NCI-H524 (cell line): ENCODE measurements around the gene ENPP7.

Source experiments
- DNase-seq, 2 experiments: peaks; one replicate each; lab custom pipeline; 2025; lab: John Stamatoyannopoulos, UW

ENPP7 gene

DNA sequence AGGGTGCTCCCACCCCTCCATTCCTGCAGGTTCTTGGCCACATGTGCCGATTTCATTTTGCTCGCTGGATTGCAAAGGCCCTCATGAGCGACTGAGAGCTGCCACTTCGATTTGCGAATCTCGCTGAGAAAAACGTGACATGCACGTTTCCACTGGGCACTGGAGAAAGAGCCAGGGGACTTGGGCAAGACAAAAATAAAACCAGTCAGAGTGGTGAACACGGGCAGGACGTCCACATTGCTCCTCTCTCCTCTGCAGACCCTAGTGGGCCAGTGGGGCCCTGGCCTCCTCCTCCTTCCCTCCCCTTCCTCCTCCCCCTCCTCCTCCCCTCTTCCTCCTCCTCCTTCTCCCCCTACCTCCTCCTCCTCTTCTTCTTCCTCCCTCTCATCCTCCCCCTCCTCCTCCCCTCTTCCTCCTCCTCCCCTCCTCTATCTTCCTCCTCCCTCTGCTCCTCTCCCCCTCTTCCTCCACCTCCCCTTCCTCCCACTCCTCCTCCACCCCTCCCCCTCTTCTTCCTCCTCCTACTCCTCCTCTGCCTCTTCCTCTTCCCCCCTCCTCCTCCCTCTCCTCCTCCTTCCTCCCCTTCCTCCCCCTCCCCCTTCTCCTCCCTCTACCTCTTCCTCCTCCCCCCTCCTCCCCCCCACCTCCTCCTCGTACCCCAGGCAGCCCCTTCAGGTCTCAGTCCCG, 28.1 kb upstream of the ENPP7 start:
- peak in 1 of 2 experiments; percentile 54 for DNase-seq

- DNase-seq: no peak
These were observed 26.1 kb upstream of the ENPP7 start for GRCh38 chr17:79704691-79705090.

DNA sequence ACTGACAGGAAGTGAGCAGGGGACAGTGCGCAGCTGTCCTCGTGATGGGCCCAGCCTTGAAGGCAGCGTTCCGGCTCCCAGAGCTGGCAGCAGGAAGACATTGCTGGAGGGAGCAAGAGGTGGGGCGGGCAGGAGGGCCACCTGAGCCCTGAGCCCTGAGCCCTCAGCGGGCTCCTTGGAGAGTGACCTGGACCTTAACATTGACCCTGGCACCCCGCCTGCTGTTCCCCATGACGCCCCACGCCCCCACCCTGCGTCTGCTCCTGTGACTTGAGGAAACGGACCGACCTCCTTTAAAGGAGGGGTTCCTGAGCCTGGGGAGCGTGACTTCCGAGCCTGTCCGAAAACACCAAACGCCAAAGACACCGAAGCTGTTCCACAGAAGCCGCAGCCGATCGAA, 25.1 kb upstream of the ENPP7 start:
- DNase-seq: no peak

DNA sequence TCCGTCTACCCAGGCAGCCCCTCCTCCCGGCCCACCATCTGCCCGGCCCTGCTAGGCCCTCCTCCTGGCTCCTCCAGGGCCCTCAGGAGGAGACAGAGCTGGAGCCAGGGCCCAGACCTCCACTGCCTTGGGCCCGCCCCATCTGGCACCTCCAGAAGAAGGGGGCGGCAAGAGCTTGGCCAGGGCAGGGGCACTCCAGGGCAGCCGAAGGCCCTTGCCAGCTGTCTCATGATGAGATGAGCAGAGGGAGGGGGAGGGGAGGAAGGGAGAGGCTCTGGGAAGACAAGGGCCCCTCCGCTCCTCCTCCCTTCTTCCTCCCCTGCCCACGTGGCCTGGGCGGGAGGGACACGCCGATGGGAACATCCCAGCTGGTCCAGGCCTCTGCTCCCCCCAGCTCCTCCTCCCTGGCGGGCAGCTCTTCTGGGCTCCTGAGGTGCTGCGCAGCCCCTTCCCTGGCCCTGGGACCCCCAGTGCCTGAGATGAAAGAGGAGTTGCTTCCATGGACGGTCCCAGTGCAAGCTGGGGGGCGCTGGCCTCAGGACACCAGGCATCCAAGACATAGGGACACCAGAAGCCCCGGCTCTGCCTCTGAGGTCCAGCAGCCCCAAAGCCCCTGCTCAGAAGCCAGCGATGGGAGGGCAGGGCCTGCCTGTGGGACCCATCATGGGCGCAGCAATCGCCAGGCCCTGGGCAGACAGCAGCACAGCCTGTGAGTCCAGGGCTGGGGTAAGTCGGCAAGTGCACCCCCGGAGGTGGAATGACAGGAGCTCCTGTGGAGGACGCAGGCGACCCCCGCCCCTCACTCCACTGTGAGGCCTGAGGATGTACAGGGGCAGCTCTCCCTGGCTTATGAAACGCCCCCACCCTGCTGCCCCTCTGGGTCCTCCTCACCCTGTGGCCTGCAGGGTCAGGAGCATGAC, 23.6 kb upstream of the ENPP7 start:
- DNase-seq: peak; percentile 100

DNA sequence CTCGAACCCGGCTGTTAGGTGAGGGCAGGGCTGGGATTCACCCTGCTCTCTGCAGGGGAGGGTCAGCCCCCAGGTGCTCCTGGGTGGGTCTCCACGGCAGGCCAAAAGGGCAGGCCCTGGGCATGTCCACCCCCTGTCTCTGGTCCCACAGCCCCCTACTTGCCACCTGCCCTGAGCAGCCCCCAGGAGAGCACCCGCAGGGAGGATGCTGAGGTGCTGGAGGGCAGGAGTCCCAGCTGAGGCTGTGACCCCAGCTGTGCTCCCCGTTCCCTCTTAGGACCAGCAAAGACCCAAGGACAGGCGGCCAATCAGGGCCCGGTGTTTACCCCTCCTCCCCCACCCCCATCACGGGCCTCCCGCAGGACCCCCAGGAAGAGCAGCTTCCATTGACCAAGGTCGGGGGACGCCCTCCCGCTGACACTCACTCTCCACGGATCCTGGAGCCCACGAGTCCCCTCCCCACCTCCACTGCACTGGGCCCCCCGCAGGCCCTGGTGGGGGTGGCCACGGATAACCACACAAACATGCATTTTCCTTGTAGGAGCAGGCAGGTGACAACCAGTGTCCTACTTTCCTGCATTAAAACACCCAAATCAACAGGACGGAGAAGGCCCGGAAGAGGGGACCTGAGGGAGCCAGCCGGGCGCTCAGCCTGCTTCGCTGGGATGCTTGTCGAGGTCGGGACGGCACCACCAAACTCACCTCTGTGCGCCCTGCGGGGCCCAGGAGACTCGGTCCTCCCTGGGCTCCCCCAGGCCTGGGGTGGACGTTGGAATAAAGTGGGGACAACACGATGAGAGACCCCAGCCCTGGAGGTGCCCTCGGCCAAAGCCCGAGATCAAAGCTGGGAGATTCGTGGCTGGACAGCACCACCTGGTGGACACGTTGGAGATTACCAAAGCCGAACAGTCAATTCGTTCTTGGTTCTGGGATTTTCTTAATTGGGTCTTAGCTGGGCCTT, 22.5 kb upstream of the ENPP7 start:
- DNase-seq: peak; percentile 60 to 87

DNA sequence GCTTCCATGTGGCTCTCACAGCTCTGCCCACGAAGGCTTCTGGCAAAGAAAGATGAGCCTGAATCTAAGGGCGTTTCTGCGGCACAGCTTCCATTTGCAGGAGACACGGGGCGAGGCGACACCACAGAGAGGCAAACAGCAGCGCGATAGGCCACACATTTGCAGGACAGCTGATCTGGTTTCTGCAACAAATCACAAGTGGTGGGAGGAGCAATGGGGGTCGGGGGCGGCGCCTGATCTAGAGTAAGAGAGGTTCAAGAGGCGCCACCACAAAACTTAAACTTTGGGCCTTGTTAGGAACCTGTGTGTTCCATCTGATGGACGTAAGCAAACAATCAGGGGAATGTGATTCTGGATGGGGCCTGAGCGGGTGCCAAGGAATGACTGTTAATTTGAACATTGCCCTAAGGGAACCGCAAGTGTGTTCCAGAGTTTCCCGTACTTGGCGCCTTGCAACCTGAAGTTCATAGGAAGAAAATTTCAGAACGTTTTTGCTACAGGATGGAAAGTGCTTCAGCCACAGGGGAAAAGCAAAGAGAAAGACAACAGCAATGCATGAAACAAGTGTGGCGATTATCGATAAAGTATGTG, 18.9 kb upstream of the ENPP7 start:
- DNase-seq: no peak

- no peak for DNase-seq
These were observed 17.4 kb upstream of the ENPP7 start for GRCh38 chr17:79713391-79713790.

GRCh38 chr17:79714176-79715097, 16.3 kb upstream of the ENPP7 start:
- DNase-seq: no peak

- DNase-seq: peak in 1 of 2 experiments; percentile 43
These were observed 15.4 kb upstream of the ENPP7 start for GRCh38 chr17:79715098-79715942.

GRCh38 chr17:79715943-79716797, 14.6 kb upstream of the ENPP7 start:
- DNase-seq: no peak

DNA sequence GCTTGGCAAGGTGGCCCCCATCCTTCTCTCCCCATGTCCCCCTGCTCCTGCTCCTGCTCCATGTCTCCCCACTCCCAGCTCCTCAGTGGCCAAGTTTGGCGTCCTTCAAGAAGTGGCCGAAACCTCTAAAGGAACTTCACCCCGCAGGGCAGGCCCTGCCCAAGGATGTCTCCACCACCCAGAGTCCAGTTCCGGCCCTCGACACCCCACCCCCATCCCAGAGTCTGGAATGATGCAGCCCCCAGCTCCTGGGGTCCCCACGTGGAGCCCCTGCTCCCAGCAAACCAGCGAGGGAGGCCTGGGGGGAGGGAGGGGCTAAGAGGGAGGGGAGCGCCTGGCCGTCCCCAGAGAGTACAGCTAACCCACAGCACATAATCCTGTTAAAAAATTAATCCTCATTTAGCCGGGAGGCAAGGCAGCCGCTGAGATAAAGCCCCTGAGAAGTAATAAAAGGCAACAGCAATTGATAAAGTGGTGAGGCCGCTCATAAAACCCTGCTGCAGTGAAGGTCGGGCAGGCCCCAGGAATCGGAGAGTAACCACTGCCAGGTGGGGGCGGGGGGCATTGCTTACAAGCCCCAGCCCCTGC, 9.9 kb upstream of the ENPP7 start:
- DNase-seq: peak; percentile 95 to 98

GRCh38 chr17:79721993-79722671, 8.6 kb upstream of the ENPP7 start:
- peak; percentile 88 to 90 for DNase-seq

GRCh38 chr17:79722787-79723186, 8.0 kb upstream of the ENPP7 start:
- no peak for DNase-seq

DNA sequence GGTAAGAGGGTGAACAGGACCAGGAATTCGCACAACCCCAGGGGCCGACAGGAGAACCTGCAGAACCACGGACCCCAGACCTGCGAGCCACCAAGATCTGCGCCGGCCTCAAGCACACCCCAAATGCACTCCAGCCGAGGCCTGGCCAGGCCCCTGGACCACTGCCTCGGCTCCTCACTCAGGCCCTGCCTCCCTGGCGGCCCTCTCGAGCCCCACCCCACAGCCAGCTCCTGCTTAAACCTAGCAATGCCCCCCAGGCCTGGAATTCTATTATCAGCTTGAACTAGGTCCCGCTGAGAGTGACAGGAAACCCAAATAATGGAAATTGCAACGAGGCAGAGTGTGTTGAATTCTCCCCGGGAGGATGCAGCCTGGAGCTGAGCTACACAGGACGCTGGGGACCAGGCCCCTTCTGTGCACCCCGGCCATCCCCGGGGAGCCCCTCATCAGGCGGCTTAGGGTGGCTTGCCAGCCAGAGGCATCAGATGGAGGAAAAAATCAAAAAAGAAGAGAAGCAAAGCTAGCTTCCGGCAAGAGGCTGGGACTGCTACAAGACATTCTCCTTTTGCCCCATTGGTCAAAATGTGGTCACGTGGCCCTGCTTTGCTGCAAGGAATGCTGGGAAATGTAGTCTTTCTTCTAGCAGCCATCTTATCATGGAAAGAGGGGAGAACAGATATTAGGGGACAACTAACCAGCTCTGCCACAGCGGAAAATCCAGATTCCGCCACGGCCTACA, 2.4 kb upstream of the ENPP7 start:
- DNase-seq: peak; percentile 93 to 98

DNA sequence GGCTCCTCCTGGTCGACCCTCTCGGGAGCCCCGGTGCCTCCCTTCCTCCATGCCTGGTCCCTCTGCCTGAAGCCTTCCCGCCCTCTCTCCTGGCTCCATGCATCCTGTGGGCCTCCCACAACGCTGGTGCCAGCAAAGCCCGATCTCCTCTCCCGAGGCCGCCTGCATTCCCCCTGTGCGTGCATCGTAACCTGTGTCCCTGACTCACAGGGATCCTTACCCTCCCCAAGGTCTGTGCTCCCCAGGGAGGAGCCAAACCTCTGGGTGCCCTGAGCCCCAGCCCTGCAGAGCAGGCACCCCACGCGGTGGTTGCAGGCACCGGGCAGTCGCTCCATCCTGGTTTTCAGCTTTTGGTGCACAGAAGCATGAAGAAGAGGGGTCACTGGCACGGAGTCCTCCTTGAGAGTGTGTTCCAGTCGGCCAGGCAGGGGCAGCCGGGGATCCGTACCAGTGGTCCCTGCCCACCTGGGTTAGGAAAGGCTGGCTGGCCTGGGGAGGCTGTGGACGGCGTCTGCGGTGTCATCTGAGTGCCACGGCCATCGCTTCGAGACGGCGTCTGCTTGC, 1.8 kb upstream of the ENPP7 start:
- DNase-seq: no peak

- DNase-seq: no peak
These were observed 982 bp upstream of the ENPP7 start for GRCh38 chr17:79729761-79730160.

DNA sequence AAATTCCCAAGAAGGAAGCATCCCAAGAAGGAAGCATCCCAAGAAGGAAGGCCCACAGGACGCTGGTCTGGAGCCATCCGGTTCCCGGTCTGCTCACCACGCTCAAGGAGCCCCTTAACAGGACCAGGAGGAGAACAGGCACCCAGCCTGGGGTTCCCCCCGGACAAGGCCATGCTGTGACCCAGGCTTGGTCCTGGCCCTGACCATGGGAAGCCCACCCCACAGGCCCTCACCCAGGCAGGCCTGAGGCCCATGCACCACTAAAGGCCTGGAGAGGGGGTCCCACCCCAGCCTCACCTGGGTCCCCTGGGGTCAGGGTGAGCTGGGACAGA, 340 bp upstream of the ENPP7 start:
- DNase-seq: no peak
